ENCODE measurements around the gene GNAT1.

- TF ChIP-seq YY1 (IDR thresholded peaks at IDR 0.05; ENCODE audit: insufficient read depth, insufficient read length) = no peak
- no peak for TF ChIP-seq SUZ12 (IDR thresholded peaks at IDR 0.05; ENCODE audit: extremely low read depth, insufficient read depth, insufficient read length)
These were observed 49.8 kb downstream of the GNAT1 start for GRCh38 chr3:50241163-50241562.

All from NT2/D1 (cell line).